ENCODE measurements around the gene NUP188.

The NUP188 gene

DNA sequence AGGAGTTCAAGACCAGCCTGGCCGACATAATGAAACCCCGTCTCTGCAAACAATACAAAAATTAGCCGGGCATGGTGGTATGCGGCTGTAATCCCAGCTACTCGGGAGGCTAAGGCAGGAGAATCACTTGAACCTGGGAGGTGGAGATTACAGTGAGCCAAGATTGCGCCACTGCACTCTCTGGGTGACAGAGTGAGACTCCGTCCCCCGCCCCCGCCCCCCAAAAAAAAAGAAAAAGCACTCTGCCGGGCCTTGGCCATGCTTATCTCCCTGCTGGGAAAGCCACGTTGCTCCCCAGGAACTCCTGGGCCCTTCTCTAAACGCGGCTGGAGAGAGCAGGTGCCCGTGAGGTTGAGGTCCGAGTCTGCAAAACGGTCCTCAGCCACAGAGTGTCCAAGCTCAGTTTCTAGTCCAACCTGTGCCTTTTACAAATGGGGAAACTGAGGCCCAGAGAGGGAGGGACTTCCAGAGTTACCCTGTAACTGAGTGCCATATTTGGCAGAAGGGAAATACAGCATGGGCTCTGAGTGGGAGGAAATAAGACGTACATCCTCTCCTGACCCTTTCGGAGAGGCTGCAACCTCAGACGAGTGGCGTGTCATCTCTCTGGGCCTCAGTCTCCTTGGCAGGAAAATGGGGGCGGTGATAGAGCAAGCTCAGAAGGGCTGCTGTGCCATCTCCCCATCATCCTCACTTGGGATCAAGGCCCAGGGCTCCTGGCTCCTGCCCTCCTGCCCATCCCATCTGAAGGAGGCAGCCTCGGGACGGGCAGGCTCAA is 33.3 kb upstream of the NUP188 start:
- no peak for DNase-seq (ENCODE audit: low spot score)

DNA sequence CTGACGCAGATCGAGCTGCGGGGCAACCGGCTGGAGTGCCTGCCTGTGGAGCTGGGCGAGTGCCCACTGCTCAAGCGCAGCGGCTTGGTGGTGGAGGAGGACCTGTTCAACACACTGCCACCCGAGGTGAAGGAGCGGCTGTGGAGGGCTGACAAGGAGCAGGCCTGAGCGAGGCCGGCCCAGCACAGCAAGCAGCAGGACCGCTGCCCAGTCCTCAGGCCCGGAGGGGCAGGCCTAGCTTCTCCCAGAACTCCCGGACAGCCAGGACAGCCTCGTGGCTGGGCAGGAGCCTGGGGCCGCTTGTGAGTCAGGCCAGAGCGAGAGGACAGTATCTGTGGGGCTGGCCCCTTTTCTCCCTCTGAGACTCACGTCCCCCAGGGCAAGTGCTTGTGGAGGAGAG is 31.3 kb upstream of the NUP188 start:
- DNase-seq (ENCODE audit: low spot score), result no peak

DNA sequence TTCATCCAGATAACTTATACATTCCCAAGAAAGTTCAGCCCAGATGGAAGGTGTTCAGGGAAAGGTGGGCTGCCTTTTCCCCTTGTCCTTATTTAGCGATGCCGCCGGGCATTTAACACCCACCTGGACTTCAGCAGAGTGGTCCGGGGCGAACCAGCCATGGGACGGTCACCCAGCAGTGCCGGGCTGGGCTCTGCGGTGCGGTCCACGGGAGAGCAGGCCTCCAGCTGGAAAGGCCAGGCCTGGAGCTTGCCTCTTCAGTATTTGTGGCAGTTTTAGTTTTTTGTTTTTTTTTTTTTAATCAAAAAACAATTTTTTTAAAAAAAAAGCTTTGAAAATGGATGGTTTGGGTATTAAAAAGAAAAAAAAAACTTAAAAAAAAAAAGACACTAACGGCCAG is 30.8 kb upstream of the NUP188 start:
- no peak for DNase-seq (ENCODE audit: low spot score)

DNA sequence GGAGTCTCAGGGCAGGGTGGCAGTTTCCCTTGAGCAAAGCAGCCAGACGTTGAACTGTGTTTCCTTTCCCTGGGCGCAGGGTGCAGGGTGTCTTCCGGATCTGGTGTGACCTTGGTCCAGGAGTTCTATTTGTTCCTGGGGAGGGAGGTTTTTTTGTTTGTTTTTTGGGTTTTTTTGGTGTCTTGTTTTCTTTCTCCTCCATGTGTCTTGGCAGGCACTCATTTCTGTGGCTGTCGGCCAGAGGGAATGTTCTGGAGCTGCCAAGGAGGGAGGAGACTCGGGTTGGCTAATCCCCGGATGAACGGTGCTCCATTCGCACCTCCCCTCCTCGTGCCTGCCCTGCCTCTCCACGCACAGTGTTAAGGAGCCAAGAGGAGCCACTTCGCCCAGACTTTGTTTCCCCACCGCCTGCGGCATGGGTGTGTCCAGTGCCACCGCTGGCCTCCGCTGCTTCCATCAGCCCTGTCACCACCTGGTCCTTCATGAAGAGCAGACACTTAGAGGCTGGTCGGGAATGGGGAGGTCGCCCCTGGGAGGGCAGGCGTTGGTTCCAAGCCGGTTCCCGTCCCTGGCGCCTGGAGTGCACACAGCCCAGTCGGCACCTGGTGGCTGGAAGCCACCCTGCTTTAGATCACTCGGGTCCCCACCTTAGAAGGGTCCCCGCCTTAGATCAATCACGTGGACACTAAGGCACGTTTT is 30.2 kb upstream of the NUP188 start:
- DNase-seq (ENCODE audit: low spot score), result no peak

DNA sequence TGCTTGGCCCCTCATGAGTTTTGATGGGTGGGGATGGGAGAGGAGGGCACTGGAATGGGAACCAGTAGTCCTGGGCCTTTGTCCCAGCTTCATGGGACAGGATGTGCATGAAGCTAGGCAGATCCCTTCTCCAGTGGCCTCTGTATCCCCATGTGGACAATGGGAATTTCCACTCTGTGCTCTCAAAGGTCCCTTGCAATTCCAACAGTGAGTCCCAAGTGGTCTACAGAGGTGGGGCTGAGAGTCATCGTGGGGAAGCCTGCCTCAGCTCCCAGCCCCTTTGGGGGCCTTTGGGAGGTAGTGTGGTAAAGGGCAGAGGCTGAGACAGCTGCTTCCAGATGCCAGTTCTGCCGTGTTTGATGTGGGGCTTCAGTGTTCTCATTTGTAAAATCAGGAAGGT is 28.6 kb upstream of the NUP188 start:
- no peak for DNase-seq (ENCODE audit: low spot score)

DNA sequence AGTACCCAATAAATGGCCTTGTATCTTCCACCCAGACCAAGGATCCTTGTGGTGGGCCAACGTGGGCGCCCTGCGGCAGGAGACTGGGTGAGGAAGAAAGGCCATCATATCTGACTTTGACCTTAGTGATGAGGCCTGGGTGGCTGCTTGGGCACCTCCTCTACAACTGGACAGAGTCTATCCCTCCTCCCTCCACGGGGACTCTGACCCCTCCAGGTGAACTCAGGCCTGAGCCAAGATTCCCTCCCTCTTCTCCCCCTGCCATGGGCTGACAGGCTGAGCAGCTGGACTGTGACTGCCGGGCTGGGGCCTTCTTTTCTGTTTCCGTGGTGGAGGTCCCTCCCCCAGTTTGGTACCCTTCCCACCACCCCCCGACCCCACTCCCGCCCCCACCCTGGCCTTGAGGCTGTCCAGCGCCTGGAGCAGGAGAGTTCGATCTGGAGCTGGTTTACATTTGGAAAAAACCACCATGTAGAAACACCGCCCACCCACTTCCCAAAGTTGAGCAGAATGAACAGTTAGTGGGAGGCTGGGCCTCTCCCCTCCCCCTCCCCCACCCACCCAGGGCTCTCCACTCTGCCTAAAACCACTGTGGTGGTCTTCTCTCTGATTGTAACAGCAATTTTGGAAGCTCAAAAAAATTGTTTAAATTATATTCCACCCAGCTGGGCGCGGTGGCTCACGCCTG is 28.0 kb upstream of the NUP188 start:
- no peak for DNase-seq (ENCODE audit: low spot score)

DNA sequence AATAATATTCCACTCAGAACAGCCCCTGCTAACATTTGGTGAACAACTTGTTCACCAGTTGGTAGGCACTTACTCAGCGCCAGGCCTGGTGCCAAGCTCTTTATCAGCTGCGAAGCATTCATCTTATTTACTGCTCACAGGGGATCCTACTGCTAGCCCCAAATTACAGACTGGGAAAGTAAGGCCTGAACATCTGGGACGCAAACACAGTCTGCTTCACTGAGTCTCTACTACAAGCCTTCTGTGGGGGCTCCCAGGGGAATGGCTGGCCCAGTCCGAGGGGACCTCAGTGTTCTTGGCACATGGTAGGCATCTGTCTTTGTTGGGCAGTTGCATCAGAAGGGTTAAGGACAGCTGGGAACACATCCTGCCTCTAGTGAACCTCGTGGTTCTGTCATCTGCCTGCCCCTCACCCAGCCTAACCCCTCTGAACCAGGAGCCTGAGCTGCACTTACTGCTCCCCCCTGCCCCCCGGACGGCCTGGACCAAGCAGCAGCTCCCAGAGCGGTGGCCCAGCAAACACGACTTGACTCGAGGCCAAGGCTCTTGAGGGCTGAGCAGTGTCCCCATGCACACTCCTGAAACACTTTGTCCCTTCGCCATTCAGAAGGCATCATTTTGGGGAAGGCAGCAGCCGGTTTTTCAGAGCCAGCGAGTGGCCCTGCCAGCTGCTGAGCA is 27.0 kb upstream of the NUP188 start, which contains the start of gene PHYHD1:
Gene PHYHD1, plus strand, starts transcription at position 602 of the 678 bp plus-strand sequence. CDS start 1,342 bp downstream, outside the sequence.
- DNase-seq (ENCODE audit: low spot score), result peak; percentile 97

DNA sequence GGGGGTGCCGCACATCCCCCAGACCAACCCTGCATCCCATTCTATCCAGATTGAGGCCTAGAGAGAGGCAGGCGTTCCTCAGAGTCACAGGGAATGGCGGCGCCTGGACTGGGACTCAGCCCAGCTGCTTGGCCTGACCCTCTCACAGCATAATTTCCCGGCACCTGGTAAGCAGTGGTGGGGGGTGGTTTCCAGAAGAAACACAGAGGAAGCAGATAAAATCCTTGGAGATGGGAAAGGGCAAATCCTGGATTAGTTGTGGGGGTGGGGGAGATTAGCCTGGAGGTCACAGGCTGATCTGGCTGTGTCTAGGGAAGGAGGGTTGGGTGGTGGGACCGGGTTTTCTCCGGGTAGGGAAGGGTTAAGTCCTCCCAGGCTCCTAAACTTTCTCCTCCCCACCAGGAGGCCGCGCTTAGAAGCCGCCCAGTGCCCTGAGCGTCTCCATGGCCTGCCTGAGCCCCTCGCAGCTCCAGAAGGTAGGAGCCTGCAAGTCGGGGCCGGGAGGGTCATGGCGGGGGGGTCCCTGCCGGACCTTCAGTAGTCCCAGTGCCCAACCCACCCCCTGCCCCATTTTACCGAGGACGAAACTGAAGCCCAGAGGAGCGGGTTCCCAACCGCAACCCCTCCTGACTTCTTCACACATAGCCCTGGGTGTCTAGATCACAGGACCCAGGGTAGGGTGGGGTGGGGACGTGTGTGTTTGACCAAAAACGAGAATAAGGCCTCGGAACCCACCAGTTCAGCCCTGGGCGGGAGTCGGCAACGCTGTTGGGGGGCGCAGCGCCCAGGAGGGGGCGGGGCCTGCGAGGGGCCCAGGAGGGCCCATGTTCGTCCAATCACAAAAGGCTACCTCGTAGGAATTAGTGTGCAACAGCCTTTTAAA is 25.4 kb upstream of the NUP188 start:
- DNase-seq (ENCODE audit: low spot score), result peak; percentile 73

DNA sequence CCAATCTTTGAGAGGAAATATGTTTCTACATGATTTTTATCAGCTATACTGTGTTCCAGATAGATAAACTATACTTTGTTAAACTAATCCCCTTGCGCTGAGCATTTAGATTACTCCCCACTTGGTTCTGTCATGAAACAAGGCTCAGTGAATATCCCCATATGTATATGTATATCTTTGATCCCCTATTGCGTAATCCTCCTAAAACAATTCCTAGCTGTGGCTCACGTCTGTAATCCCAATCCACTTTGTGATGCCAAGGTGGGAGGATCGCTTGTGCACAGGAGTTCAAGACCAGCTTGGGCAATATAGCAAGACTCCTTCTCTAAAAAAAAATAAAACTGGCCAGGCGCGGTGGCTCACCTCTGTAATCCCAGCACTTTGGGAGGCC is 24.0 kb upstream of the NUP188 start:
- DNase-seq (ENCODE audit: low spot score), result no peak

DNA sequence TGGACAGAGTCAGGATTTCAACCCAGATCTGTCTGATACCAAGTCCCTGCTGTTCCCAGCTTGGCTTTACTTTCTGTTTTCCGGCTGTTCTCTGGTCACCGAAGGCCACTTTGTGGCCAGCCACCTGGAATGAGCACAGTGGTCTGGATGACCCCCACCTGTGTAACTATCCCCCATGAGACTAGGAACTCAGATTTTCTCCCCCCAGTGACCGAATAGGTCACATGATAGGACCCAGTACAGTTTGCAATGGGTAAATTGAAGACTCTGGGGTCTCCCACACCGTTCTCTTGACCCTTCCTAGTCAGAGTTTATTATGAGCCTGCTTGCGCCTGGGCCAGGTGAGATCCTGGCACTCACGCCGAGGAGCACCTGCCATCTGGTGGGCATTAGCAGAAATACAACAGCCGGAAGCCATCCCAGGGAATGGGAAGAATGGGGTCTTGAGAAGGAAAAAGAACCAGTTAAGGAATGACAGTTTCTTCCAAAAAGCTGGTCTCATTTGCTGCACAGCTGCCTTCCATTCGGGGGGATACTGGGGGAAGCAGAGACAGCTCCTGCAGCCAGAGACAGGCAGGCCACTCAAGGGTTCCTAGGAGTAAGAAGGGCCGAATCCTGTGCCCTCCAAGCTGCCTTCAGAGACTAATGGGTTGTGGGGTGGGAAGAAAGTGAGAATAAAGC is 19.6 kb upstream of the NUP188 start:
- peak; percentile 60 for DNase-seq (ENCODE audit: low spot score)

DNA sequence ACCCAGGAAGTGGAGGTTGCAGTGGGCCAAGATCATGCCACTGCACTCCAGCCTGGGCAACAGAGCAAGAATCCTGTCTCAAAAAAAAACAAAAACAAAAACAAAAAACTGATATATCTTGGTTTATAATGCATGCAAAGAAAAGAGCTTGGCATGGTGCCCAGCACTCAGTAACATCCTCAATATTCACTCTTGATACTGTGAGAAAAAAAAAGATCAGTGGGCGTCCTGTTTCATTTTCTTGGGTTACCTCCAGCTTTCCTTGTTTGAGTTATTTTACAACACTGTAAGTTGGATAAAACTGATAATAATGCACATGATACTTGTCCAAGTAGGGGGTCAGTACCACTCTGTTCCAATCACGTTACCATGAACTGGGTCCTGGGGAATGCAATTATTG is 18.9 kb upstream of the NUP188 start:
- DNase-seq (ENCODE audit: low spot score), result peak; percentile 35

DNA sequence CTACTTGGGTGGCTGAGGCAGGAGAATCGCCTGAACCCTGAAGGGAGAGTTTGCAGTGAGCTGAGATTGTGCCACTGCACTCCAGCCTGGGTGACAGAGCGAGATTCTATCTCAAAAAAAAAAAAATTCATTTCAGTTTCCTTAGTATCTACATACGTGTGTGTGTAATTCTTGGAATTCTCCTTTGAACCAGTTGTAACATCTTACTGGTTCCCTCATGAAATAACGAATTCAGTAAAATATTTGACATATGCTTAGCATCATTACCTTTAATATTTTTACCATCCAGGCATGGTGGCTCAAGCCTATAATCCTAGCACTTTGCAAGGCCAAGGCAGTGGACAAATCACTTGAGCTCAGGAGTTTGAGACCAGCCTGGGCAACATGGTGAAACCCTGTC is 17.9 kb upstream of the NUP188 start:
- DNase-seq (ENCODE audit: low spot score), result no peak

DNA sequence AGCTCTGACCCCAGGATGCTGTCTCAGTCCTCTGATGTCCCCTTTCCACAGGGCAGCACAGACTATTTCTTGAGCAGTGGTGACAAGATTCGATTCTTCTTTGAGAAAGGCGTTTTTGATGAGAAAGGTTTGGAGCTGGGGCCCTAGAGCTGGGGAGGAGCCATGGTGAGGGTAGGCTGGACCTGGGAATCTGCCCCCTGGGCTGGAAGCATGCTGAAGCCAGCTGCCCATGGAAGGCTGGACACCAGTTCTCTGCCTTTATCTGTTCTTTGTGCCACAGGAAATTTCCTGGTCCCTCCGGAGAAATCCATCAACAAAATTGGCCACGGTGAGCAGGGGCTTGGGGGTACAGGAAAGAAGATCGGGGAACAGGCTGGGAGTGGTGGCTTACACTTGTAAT is 13.8 kb upstream of the NUP188 start:
- DNase-seq (ENCODE audit: low spot score), result no peak

DNA sequence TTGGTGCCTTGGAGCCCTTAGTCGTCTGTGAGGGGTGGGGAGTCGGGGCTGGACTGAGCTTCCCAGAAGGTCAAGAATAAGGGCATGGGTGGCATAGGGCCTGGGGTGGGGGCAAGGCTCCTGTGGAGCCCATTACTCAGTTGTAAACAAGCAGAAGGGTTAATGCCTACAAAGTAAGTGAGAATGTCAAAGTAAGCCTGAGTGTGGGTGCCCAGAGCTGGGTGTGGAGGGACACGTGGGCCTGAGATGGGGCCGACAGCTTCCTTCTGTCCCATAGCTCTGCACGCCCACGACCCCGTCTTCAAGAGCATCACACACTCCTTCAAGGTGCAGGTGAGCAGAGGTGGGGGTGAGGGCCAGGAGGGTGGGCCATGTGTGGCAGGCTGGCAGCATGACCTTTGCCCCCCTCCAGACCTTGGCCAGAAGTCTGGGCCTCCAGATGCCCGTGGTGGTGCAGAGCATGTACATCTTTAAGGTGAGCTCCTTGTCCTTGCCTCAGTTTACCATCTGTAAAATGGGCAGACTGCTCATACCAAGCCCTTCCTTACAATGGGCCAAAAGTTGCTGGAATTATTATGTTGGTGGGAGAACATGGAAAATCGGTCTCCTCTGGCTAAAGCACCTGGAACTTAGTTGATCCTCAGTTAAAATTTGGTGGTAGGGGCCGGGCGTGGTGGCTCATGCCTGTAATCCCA is 11.2 kb upstream of the NUP188 start:
- DNase-seq (ENCODE audit: low spot score), result no peak

DNA sequence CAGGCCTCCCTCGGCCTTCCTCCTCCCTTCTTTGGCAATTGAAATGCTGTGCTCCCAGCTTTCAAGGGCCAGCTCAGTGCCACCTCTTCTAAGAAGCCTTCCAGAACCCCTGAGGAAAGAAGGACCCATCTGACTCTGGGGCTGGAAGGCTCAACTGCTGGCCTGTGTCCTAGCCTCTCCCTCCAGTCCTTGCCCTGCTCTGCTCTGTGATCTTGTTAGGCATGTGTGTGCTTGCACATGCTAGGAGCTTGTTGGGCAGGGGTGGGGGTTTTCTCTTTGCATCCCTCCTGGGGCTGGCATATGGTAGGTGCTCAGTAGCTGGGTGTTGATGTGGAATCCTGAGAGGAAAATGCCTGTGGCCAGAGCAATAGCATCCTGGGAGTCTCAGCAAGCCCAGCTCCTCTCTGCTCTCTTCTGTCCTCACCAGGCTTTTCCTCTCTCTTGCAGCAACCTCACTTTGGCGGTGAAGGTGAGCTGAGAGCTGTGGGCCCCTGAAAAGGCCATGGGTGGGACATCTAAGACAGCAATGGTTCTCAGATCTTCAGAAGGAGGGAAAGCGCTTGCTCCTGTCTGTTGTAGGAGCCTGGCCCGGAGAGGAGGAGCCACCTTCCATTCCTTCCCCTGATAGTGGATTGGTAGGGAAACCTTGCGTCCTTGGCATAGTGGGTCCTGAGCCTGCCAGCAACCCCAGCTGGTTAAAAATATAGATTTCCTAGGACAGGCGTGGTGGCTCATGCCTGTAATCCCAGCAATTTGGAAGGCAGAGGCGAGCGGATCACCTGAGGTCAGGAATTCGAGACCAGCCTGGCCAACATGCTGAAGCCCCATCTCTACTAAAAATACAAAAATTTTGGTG is 10.0 kb upstream of the NUP188 start:
- no peak for DNase-seq (ENCODE audit: low spot score)

DNA sequence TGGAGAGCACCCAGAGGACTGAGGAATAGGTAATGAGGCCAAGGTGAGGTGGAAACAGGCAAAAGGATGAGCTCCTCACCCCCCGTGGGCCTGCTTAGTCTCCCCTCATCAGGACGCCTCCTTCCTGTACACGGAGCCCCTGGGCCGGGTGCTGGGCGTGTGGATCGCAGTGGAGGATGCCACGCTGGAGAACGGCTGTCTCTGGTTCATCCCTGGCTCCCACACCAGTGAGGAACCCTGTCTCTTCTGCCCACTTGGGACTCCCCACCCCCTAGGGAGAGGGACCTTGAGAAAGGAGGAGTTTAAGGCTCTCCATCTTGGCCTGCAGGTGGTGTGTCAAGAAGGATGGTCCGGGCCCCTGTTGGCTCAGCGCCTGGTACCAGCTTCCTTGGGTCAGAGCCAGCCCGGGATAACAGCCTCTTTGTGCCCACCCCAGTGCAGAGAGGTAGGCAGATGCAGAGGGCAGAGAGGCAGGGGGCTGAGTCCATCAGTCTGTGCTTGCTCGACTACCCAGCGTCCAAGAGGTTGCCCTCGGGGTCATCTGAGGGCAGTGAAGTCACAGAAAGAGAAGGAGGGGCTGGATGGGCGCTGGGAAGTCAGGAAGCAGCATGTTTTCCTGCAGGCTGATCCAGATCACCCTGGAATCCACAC is 7.1 kb upstream of the NUP188 start:
- DNase-seq (ENCODE audit: low spot score), result no peak

DNA sequence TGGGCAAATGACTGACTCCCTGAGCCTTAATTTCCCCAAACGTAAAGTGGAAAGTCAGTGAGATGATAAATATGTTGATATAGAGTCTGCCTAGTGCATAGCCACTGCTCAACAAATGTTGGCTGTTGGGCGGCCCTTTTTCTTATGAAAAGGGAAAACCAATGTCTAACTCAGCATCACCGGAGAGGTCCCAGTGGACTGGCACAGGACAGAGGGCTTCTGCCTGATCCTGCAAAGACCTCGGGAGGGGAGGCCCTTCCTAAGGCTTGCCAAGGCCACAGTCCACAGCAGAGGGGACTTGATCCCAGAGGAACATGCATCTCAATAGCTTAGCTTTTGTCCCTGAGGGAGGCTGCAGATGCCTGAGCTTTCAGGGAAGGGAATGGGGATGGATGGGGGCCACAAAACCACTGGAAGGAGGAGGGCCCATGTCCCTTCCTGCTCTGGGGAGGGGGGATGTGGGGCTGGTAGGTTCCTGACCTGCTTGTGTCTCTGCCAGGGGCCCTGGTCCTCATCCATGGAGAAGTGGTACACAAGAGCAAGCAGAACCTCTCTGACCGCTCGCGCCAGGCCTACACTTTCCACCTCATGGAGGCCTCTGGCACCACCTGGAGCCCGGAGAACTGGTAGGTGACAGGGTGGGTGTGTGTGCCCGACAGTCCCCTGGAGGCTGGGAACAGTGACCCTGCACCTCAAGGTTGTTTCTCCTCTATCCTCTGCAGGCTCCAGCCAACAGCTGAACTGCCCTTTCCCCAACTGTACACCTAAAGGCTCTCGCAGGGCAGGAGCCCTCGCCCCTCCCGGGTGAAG is 6.3 kb upstream of the NUP188 start:
- DNase-seq (ENCODE audit: low spot score), result no peak
